ENCODE results near the gene TMEM187. TPM values are rescaled to one million over a fixed set of nuclear protein-coding genes. Genes with fewer than 3 reads are reported as not detected.

The TMEM187 gene
- total and polyA plus RNA-seq, 4 experiments from 2014 or later, result 10.4 to 23.8 (median 13.8) TPM

DNA sequence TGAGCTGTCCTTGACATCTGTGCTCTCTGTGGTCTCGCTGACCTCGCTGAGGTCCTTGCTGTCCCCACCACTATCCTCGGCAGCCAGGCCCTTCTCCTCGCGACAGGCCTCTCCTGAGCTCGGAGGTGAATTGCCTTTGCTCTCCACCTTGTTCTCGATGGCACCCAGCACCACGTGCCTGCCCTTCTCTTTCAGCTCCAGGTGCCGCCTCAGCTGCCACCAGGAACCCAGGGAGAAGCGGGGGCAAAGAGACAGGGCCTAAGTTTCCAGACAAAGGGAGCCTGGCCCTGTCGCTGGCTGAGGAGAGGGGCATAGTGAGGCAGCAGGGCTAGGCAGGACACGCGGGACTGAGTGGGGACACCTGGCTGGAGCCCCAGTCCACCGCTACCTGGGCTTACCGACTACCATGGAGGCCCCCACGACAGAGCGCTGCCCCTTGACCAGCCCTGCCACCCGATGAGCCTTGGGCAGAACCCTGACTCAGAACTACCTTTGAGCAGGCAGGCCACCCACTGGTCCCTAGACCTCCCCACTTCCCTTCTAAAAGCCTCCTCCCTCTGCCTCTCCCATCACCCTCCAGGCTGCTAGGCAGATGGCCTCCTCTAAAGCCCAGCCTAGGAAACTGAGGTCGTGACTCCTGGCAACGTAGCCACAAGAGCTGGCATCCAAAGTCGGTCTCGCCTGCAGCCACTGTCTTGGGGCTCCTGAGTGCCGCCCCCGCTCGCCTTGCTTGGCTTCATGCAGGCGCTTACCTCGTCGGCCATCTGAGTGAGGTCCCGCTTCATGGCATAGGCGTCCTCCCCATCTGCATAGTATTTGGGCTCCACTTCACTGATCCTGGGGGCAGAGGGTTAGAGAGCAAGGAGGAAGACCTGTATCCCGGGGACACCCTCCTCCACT, 42.3 kb upstream of the TMEM187 start:
- H3K36me3 Mint-ChIP-seq, result peaks cover 5 to 25% of the 10 kb centered on the region in 2 donors
- DNase-seq, result no peak
- H3K4me1 Mint-ChIP-seq, result peaks cover 7 to 57% (median 42%) of the 10 kb centered on the region in 4 donors
- no peaks in the 10 kb centered on the region for H3K27me3 ChIP-seq (ENCODE audit: insufficient read depth, low read length)
- H3K9me3 Mint-ChIP-seq, result no peaks in the 10 kb centered on the region
- H3K27me3 Mint-ChIP-seq, result no peaks in the 10 kb centered on the region
- H3K27ac Mint-ChIP-seq, result peak overlapping the region in 3 of 7 donors; percentile 57 to 74 (median 57)
- POLR2A ChIA-PET (ENCODE audit: partially characterized antibody), result interaction anchor here (20.6 kb wide), 1 partner anchor 13 kb away, joined by 447 read pairs; the partner anchor contains the start of genes NAA10 and RENBP
- no peak overlapping the region for H3K27ac ChIP-seq (ENCODE audit: low read depth, low read length)
- intact Hi-C loops (cut with micrococcal nuclease), result no loop called here
- H3K4me3 ChIP-seq (ENCODE audit: low read length in 2 of 2), result no peak overlapping the region
- H3K4me3 Mint-ChIP-seq, result peak overlapping the region in 1 of 8 donors; percentile 15
- H3K36me3 ChIP-seq (ENCODE audit: insufficient read depth, low read length), result peaks cover 4% of the 10 kb centered on the region
- CTCF ChIA-PET (ENCODE audit: partially characterized antibody), result interaction anchor here (0.8 to 14.9 kb wide), 2 partner anchors 16 to 102 kb away, joined by 3 to 290 read pairs; partner anchors contain the start of gene RENBP
- peaks cover 15% of the 10 kb centered on the region for H3K4me1 ChIP-seq (ENCODE audit: insufficient read depth, low read length)
- H3K9me3 ChIP-seq (ENCODE audit: control insufficient read depth in 1 of 2, low read length in 2 of 2), result no peaks in the 10 kb centered on the region

DNA sequence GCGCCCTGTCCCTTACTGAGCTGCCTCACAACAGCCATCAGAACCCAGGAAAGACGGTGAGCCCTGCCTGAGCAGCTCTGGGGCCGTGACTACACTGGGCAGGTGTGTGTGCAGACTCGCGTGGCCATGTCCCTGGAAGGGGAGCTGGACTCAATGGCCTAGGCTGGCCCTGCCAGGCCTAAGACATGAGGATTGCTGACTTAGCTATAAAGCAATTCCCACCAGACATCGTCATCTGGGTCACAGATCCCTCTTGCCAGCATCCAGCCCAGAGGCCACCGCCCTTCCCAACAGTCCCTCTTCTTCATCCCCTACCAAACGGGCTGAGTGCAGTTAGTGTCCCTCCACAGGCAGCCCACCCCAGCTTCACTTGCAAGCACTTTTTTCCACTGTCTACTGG, 41.4 kb upstream of the TMEM187 start:
- Mint-ChIP-seq H3K36me3 (peaks cover 5 to 21% of the 10 kb centered on the region in 2 donors), H3K4me1 (peaks cover 7 to 53% (median 40%) of the 10 kb centered on the region in 4 donors), H3K9me3 (no peaks in the 10 kb centered on the region), H3K27ac (peak overlapping the region in 6 of 7 donors; percentile 42 to 81 (median 58)), H3K4me3 (peak overlapping the region in 1 of 8 donors; percentile 39), H3K27me3 (no peaks in the 10 kb centered on the region)
- peaks cover 4% of the 10 kb centered on the region for H3K36me3 ChIP-seq (ENCODE audit: insufficient read depth, low read length)
- H3K4me3 ChIP-seq (ENCODE audit: low read length in 2 of 2), result no peak overlapping the region
- no peaks in the 10 kb centered on the region for H3K27me3 ChIP-seq (ENCODE audit: insufficient read depth, low read length)
- no peaks in the 10 kb centered on the region for H3K9me3 ChIP-seq (ENCODE audit: control insufficient read depth in 1 of 2, low read length in 2 of 2)
- no peak for DNase-seq
- intact Hi-C loops (cut with micrococcal nuclease), result no loop called here
- H3K27ac ChIP-seq (ENCODE audit: low read depth, low read length), result no peak overlapping the region
- ChIA-PET POLR2A (ENCODE audit: partially characterized antibody) (interaction anchor here (20.6 kb wide), 1 partner anchor 12 kb away, joined by 447 read pairs; the partner anchor contains the start of genes NAA10 and RENBP), CTCF (ENCODE audit: partially characterized antibody) (interaction anchor here (14.9 kb wide), 1 partner anchor 15 kb away, joined by 290 read pairs; the partner anchor contains the start of gene RENBP)
- H3K4me1 ChIP-seq (ENCODE audit: insufficient read depth, low read length), result peaks cover 15% of the 10 kb centered on the region

DNA sequence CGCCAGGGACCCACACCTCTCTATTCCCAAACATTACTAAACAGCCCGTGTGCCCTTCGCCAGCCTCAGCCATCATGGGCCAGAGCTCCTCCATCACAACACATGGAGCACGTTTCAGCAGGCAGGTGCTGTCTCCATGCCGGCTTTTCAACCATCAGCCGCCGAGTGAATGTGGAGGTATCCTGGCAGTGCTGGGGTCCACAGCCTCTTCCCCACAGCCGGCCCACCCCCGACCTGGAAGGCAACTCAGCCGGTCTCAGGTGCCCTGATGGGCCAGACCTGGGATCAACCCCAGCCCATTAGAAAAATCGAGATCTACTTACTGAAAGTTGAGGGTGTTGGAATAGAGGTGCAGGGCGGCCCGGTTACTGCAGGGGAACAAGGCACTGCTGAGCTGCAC, 40.8 kb upstream of the TMEM187 start:
- POLR2A ChIA-PET (ENCODE audit: partially characterized antibody), result interaction anchor here (0.9 to 20.6 kb wide), 2 partner anchors 12 to 26 kb away, joined by 3 to 447 read pairs; partner anchors contain the start of genes NAA10 and RENBP

DNA sequence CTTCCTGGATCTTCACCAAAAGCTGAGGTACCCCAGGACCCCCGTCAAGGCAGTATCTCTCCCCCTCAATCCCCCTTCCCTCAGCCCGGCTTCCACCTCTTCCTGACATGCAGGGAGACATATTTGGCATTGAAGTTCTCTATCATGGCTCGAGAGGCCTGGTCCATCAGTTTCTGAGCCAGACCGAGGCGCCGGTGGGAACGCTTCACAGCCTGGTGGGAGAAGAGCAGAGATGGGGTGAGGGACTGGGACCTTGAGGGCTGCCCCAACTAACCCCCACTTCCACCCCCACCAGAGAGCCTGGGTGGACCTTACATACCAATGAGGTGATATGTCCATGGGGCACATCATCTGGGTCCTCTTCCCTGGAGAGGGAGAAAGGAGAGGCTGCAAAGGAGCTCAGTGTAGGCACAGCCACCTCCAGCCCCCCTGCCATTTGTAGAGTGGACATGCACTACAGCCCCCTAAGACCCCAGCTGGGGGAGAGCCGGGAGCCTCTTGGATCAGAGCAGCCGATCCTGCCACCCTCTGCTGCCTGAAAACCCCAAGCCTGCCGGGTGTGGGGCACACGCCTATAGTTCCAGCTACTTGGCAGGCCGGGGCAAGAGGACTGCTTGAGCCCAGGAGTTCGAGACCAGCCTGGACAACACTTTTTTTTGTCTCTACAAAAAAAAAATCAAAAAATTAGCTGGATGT, 40.2 kb upstream of the TMEM187 start:
- Mint-ChIP-seq H3K4me3 (no peak overlapping the region), H3K27me3 (no peaks in the 10 kb centered on the region), H3K9me3 (peaks cover 0 to 3% (median 0%) of the 10 kb centered on the region in 8 donors), H3K36me3 (peaks cover 5 to 16% of the 10 kb centered on the region in 2 donors), H3K27ac (peak overlapping the region in 2 of 7 donors; percentile 57 to 75), H3K4me1 (peaks cover 9 to 48% (median 35%) of the 10 kb centered on the region in 4 donors)
- ChIA-PET POLR2A (ENCODE audit: partially characterized antibody) (interaction anchor here (0.8 to 20.6 kb wide), 3 partner anchors 11 to 36 kb away, joined by 3 to 447 read pairs (median 3); partner anchors contain the start of genes NAA10 and RENBP), CTCF (ENCODE audit: partially characterized antibody) (interaction anchor here (5.1 to 14.9 kb wide), 2 partner anchors 8 to 14 kb away, joined by 34 to 290 read pairs; partner anchors contain the start of gene RENBP)
- no peak overlapping the region for H3K4me3 ChIP-seq (ENCODE audit: low read length in 2 of 2)
- H3K4me1 ChIP-seq (ENCODE audit: insufficient read depth, low read length), result peaks cover 15% of the 10 kb centered on the region
- no peak for DNase-seq
- no peaks in the 10 kb centered on the region for H3K9me3 ChIP-seq (ENCODE audit: control insufficient read depth in 1 of 2, low read length in 2 of 2)
- no peak overlapping the region for H3K27ac ChIP-seq (ENCODE audit: low read depth, low read length)
- no peaks in the 10 kb centered on the region for H3K27me3 ChIP-seq (ENCODE audit: insufficient read depth, low read length)
- intact Hi-C loops (cut with micrococcal nuclease), result no loop called here
- H3K36me3 ChIP-seq (ENCODE audit: insufficient read depth, low read length), result peaks cover 4% of the 10 kb centered on the region

More for the DNA sequence above, 40.8 kb upstream of the TMEM187 start:
- no peaks in the 10 kb centered on the region for H3K27me3 ChIP-seq (ENCODE audit: insufficient read depth, low read length)
- peaks cover 15% of the 10 kb centered on the region for H3K4me1 ChIP-seq (ENCODE audit: insufficient read depth, low read length)
- Mint-ChIP-seq H3K4me1 (peaks cover 9 to 54% (median 40%) of the 10 kb centered on the region in 4 donors), H3K4me3 (peak overlapping the region in 1 of 8 donors; percentile 39), H3K9me3 (peaks cover 0 to 3% (median 0%) of the 10 kb centered on the region in 8 donors), H3K36me3 (peaks cover 5 to 20% of the 10 kb centered on the region in 2 donors), H3K27ac (peak overlapping the region in 6 of 7 donors; percentile 31 to 89 (median 54)), H3K27me3 (no peaks in the 10 kb centered on the region)
- H3K9me3 ChIP-seq (ENCODE audit: control insufficient read depth in 1 of 2, low read length in 2 of 2), result no peaks in the 10 kb centered on the region
- H3K36me3 ChIP-seq (ENCODE audit: insufficient read depth, low read length), result peaks cover 4% of the 10 kb centered on the region
- H3K27ac ChIP-seq (ENCODE audit: low read depth, low read length), result no peak overlapping the region
- intact Hi-C loops (cut with micrococcal nuclease), result no loop called here
- no peak for DNase-seq
- no peak overlapping the region for H3K4me3 ChIP-seq (ENCODE audit: low read length in 2 of 2)
- CTCF ChIA-PET (ENCODE audit: partially characterized antibody), result interaction anchor here (5.1 to 14.9 kb wide), 2 partner anchors 8 to 15 kb away, joined by 34 to 290 read pairs; partner anchors contain the start of gene RENBP

- ChIA-PET CTCF (ENCODE audit: partially characterized antibody) (interaction anchor here (5.1 to 14.9 kb wide), 2 partner anchors 10 to 13 kb away, joined by 34 to 290 read pairs; partner anchors contain the start of gene RENBP), POLR2A (ENCODE audit: partially characterized antibody) (interaction anchor here (0.6 to 21.2 kb wide), 7 partner anchors 7 to 465 kb away, joined by 3 to 447 read pairs (median 9); partner anchors contain the start of genes ARHGAP4, HCFC1, IRAK1 and NAA10)
- H3K27ac Mint-ChIP-seq, result peak overlapping the region; percentile 72 to 90 (median 81)
- H3K27ac ChIP-seq (ENCODE audit: low read depth, low read length), result peak overlapping the region; percentile 51
- intact Hi-C loops (cut with micrococcal nuclease), result loop anchor here (1.0 kb wide), 1 partner anchor 8 kb away; no protein-coding TSS in a partner anchor
- peaks cover 5 to 13% of the 10 kb centered on the region in 2 donors for H3K36me3 Mint-ChIP-seq
- H3K36me3 ChIP-seq (ENCODE audit: insufficient read depth, low read length), result peaks cover 4% of the 10 kb centered on the region
- peaks cover 15% of the 10 kb centered on the region for H3K4me1 ChIP-seq (ENCODE audit: insufficient read depth, low read length)
- H3K4me1 Mint-ChIP-seq, result peaks cover 10 to 38% (median 28%) of the 10 kb centered on the region in 4 donors
- DNase-seq, result no peak
- H3K9me3 Mint-ChIP-seq, result peaks cover 0 to 3% (median 0%) of the 10 kb centered on the region in 8 donors
- H3K4me3 ChIP-seq (ENCODE audit: low read length in 2 of 2), result peak overlapping the region; percentile 17 to 38
- no peaks in the 10 kb centered on the region for H3K27me3 ChIP-seq (ENCODE audit: insufficient read depth, low read length)
- no peaks in the 10 kb centered on the region for H3K27me3 Mint-ChIP-seq
- H3K9me3 ChIP-seq (ENCODE audit: control insufficient read depth in 1 of 2, low read length in 2 of 2), result no peaks in the 10 kb centered on the region
- peak overlapping the region; percentile 84 to 91 (median 90) for H3K4me3 Mint-ChIP-seq
Measured at GRCh38 chrX:153933748-153934147, 38.8 kb upstream of the TMEM187 start.

DNA sequence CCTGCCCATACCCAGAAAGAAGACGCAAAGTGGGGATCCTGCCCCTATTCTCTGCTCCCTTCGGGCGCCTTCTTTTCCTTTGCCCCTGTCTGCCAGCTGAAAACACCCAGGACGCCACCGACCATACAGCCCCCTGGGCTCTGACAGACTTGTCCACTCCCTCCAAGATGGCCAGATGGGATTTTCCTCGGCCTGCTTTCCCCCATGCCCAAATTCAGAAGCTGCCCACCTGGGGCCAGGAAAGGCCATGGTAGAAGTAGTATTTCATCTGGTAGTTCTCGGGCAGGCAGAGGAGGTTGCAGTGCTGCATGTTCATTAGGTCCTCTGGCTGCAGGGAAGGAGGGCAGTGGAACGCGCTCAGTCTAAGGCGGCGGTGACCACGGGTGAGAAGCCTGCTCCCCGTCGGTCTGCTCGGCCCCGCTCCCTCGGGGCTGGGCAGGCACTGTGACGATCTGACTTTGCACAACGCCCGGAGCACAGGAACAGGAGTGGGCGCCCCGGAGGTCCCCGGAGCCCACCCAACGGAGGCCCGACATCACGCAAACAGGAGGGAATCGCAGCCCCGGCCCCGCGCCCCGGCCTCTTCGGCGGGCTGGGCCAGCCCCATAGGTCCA, 38.3 kb upstream of the TMEM187 start:
- H3K4me1 Mint-ChIP-seq, result peaks cover 8 to 33% (median 25%) of the 10 kb centered on the region in 4 donors
- H3K4me3 Mint-ChIP-seq, result peak overlapping the region; percentile 84 to 91 (median 90)
- peaks cover 4% of the 10 kb centered on the region for H3K36me3 ChIP-seq (ENCODE audit: insufficient read depth, low read length)
- peak overlapping the region; percentile 17 to 38 for H3K4me3 ChIP-seq (ENCODE audit: low read length in 2 of 2)
- H3K36me3 Mint-ChIP-seq, result peaks cover 5 to 10% of the 10 kb centered on the region in 2 donors
- H3K9me3 Mint-ChIP-seq, result peaks cover 0 to 3% (median 0%) of the 10 kb centered on the region in 8 donors
- peak overlapping the region; percentile 72 to 90 (median 81) for H3K27ac Mint-ChIP-seq
- H3K4me1 ChIP-seq (ENCODE audit: insufficient read depth, low read length), result peaks cover 10% of the 10 kb centered on the region
- POLR2A ChIA-PET (ENCODE audit: partially characterized antibody), result interaction anchor here (0.6 to 21.2 kb wide), 7 partner anchors 7 to 464 kb away, joined by 3 to 447 read pairs (median 9); partner anchors contain the start of genes ARHGAP4, HCFC1, IRAK1 and NAA10
- no peaks in the 10 kb centered on the region for H3K27me3 ChIP-seq (ENCODE audit: insufficient read depth, low read length)
- CTCF ChIA-PET (ENCODE audit: partially characterized antibody), result interaction anchor here (5.1 to 14.9 kb wide), 2 partner anchors 10 to 12 kb away, joined by 34 to 290 read pairs; partner anchors contain the start of gene RENBP
- intact Hi-C loops (cut with micrococcal nuclease), result loop anchor here (1.0 kb wide), 1 partner anchor 9 kb away; no protein-coding TSS in a partner anchor
- H3K27me3 Mint-ChIP-seq, result no peaks in the 10 kb centered on the region
- H3K27ac ChIP-seq (ENCODE audit: low read depth, low read length), result peak overlapping the region; percentile 51
- DNase-seq, result no peak
- no peaks in the 10 kb centered on the region for H3K9me3 ChIP-seq (ENCODE audit: control insufficient read depth in 1 of 2, low read length in 2 of 2)
